GM18861 (cell line): ENCODE measurements around the gene CDKN3.
"Not testable (repeated sequence)": the region's sequence is repeated elsewhere in the genome, so short reads cannot be mapped to it uniquely, and the experiment has no call there.

ENCODE experiments used
- ATAC-seq: cut with Tn5 transposase; IDR thresholded peaks from one replicate; pipeline ENCODE4 v1.9.1; 2021; ENCODE audit not compliant: unreplicated experiment

Gene CDKN3

DNA sequence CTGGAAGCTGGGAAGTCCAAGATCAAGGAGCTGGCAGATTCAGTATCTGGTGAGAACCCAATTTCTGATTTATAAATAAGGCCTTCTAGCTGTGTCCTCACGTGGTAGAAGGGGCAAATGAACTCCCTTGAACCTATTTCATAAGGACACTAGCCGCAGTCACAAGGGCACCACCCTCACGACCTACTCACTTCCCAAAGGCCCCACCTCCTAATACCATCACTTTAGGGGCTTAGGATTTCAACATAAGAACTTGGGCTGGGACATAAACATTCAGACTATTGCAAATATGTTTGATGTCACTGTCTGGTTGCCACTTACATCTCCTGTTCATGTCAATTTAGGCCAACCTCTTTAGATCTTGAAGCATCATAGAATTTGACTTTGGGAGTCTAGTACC is 55.2 kb downstream of the CDKN3 start:
- ATAC-seq, result no peak

DNA sequence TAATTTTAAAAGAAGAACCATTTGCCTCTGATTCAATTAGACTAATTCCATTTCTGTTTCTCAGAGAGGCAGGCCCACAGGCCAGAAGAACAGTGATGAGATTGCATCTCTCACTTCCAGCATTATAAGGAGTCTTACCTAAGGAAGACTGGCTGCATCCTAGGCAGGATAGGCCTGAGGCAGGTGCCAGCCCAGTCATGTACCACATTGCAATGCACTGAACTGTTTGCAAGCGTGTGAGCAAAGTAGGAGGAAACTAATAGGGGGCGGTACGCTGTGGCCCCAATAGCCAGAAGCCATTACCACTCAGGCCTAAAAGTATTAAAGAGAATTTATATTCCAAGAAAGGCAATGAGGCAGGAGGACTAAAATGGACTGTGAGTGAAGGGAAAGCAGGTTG is 56.4 kb downstream of the CDKN3 start:
- no peak for ATAC-seq

DNA sequence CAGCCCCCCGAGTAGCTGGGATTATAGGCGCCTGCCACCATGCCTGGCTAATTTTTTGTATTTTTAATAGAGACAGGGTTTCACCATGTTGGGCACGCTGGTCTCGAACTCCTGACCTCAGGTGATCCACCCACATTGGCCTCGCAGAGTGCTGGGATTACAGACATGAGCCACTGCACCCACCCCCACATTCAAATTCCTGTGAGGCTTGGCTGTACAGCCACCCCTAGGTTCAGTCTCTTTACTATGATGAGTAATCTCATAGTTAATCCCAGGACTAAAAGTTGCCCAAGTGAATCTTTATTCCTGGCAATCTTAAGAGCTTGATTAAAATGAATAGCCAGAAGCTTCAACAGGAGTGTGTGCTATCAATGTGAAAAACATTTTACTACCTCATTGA is 57.2 kb downstream of the CDKN3 start:
- ATAC-seq, result not testable (repeated sequence)

DNA sequence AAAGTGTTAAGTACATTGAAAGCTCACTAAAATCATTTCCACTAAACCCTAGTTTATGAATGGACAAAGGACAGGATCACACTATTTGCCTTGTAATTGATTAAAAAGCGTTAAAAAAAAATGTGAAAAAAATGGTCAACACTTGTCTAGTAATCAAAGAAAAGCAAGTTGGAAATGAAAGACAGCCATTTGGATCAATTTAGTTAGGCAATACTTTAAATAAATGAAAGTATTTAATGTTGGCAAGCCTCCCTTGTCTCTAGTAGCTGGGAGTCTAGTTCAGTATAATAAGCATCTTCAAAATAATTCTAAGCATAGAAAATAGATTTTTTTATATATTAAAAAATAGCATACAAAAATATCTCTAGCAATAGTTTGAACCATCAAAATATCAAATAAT is 58.6 kb downstream of the CDKN3 start:
- no peak for ATAC-seq

DNA sequence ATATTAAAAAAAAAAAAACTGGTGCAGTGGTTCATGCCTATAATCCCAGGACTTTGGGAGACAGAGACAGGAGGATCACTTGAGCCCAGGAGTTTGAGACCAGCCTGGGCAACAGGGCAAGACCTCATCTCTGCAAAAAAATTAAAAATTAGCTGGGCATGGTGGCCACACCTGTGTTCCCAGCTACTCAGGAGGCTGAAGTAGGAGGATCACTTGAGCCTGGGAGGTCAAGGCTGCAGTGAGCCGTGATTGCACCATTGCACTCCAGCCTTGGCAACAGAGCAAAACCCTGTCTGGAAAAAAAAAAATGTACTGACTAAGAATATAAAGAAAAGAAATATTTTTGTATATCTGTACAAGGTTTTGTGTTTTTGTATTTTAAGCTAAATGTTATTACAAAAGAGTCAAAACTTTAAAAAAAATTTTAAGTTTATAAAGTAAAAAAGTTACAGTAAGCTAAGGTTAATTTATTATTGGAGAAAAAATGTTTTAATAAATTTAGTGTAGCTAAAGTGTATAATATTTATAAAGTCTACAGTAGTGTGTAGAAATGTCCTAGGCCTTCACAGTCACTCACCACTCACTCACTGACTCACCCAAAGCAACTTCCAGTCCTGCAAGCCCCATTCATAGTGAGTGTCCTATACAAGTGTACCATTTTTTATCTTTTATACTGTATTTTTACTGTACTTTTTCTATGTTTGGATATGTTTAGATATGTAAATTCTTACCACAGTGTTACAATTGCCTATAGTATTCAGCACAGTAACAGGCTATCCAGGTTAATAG is 60.2 kb downstream of the CDKN3 start:
- ATAC-seq, result not testable (repeated sequence)

DNA sequence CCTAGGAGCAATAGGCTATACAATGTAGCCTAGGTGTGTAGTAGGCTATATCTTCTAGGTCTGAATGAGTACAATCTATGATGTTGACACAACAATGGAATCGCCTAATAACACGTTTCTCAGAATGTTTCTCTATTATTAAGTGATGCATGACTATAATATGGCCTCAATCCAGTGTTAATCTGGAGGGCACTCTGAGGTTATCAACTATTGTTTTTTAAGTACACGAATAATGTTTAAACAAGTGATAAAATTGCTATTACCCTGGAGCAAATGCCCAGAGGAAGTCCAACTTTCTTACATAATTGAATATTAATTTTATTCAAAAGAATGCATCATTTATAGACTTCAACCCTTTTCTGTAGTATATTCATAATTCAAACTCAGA is 60.8 kb downstream of the CDKN3 start:
- ATAC-seq, result no peak

DNA sequence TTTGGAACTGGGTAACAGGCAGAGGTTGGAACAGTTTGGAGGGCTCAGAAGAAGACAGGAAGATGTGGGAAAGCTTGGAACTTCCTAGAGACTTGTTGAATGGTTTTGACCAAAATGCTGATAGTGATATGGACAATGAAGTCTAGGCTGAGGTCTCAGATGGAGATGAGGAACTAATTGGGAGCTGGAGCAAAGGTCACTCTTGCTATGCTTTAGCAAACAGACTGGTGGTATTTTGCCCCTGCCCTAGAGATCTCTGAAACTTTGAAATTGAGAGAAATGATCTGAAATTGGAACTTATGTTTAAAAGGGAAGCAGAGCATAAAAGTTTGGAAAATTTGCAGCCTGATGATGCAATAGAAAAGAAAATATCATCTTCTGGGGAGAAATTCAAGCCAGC is 61.7 kb downstream of the CDKN3 start:
- not testable (repeated sequence) for ATAC-seq

DNA sequence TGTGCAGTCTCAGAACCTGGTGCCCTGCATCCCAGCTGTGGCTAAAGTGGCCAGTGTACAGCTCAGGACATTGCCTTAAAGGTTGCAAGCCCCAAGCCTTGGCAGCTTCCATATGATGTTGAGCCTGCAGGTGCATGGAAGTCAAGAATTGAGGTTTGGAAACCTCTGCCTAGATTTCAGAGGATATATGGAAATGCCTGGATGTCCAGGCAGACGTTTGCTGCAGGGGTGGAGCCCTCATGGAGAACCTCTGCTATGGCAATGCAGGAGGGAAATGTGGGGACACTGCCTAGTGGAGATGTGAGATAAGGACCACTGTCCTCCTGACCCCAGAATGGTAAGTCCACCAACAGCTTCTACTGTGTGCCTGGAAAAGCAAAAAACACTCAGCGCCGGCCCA is 62.3 kb downstream of the CDKN3 start:
- no peak for ATAC-seq

DNA sequence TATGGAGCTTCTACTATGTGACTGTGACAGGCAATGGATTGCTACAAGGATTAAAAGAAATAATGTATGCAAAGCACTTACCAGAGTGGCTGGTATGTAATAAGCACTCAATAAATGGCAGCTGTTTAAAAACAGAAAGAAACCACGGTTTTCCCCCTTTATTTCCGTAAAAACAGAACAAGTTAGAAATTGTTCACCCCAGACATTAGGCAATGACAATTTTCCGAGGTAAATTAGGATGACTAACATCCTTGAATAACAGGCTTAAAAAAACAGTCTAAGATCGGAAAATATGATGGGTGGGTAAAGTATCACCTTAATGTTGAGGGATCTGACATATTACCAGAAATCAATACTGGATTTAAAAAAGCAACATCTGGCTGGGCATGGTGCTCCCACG is 65.2 kb downstream of the CDKN3 start:
- no peak for ATAC-seq

DNA sequence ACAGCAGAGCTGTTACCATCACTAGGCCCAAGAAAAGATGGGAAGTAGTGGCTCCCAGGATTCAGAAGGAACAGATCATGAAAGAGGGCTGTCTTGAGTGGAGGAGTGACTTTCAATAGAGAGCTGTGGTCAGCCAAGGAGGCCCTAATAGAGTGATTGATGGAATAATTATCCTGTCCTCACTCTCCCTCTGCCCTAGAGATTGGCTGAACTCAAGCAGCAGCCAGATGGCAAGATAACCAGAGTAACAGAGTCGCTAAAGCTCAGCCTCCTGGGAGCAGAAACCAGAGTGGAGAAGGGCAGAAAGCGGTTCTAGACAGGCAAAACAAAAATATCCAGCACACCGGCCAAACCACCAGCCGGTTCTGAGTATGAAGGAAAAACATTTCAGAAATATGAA is 68.8 kb downstream of the CDKN3 start:
- ATAC-seq, result no peak

DNA sequence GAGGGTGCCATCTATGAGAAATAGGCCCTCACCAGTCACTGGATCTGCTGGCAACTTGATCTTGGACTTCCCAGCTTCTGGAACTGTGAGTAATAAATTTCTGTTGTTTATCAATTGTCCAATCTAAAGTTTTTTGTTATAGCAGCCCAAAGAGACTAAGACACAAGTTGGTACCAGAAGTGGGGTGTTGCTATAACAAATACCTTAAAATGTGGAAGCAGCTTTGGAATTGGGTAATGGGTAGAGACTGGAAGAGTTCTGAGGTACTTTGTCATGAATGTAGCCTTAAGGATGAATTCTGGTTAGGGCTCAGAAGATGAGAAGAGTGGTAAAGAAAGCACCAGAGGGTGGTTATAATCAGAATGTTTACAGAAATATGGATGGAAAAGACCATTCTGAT is 70.5 kb downstream of the CDKN3 start:
- no peak for ATAC-seq
